Endothelial cell of umbilical vein (primary cell): ENCODE results near the gene PHACTR1. TPM values are rescaled to one million over a fixed set of nuclear protein-coding genes. Genes with fewer than 3 reads are reported as not detected.

ENCODE experiments used
- BruUV-seq: library from RNA; stranded (reverse); fragments of 400-500 nt; replicated peaks from 2 replicates; lab custom pipeline; 2021; lab: Mats Ljungman, UMichigan
- CTCF ChIA-PET: fragments of 300-600, 350-600 bp; sonication (Branson Sonifier 250); formaldehyde crosslinking; loops from one replicate; lab custom pipeline; 2021; ENCODE audit warnings: antibody characterized with exemption, inconsistent platforms; lab: Charles Lee
- POLR2A ChIA-PET: fragments of 300-600, 350-600 bp; sonication (Branson Sonifier 250); formaldehyde crosslinking; loops from one replicate; lab custom pipeline; 2021; ENCODE audit warnings: antibody characterized with exemption, inconsistent platforms; lab: Charles Lee
- DNase-seq: peaks from one replicate; pipeline ENCODE4 v3.0.0-alpha.2; 2011; ENCODE audit warnings: low read depth, low spot score
- FAIRE-seq: peaks from 2 replicates; lab custom pipeline; 2011; peaks lifted over from hg19 to GRCh38; lab: Jason Lieb, UNC
- H2AFZ ChIP-seq: 2 replicates; pipeline ENCODE4 v1.6.0; 2012; ENCODE audit warnings: low read depth, low read length, control low read depth, inconsistent platforms
- H3K27ac ChIP-seq: 2 replicates; pipeline ENCODE4 v1.5.1; 2011; ENCODE audit warnings: low read depth, mild to moderate bottlenecking, control low read depth, low read length, moderate library complexity; ENCODE audit not compliant: insufficient read depth
- H3K27me3 ChIP-seq, 2 experiments: 2 replicates each; pipeline versions ENCODE4 v1.6.0 to v1.6.1; 2011; ENCODE audit warnings: low read length in 2 of 2, mixed read lengths in 1 of 2; ENCODE audit not compliant: control insufficient read depth in 2 of 2, insufficient read depth in 2 of 2
- H3K36me3 ChIP-seq, 2 experiments: 2 replicates in 1 of 2; 3 replicates in 1 of 2; pipeline ENCODE4 v1.5.1; 2011; ENCODE audit warnings: low read length in 2 of 2, mild to moderate bottlenecking in 1 of 2, moderate library complexity in 1 of 2; ENCODE audit not compliant: control insufficient read depth in 2 of 2, insufficient read depth in 2 of 2; ENCODE audit errors: extremely low read depth in 1 of 2
- H3K4me1 ChIP-seq: 3 replicates; pipeline ENCODE4 v1.5.1; 2011; ENCODE audit warnings: mild to moderate bottlenecking, low read length; ENCODE audit not compliant: control insufficient read depth, insufficient read depth; ENCODE audit errors: extremely low read depth
- H3K4me2 ChIP-seq: 2 replicates; pipeline ENCODE4 v1.6.1; 2011; ENCODE audit warnings: low read length, control low read depth, mixed read lengths; ENCODE audit not compliant: insufficient read depth
- H3K4me3 ChIP-seq, 3 experiments: fragments of 200-600 bp in 1 of 3; sonication (generic), shearing (Covaris generic) in 1 of 3; replicated peaks in 1 of 3; 2 replicates each; pipeline ENCODE4 v1.5.1; 2011 to 2016; ENCODE audit warnings: control low read depth in 3 of 3, low read length in 3 of 3, mild to moderate bottlenecking in 2 of 3, inconsistent platforms in 1 of 3, low read depth in 1 of 3, moderate library complexity in 1 of 3; ENCODE audit not compliant: insufficient read depth in 1 of 3
- H3K79me2 ChIP-seq: 2 replicates; pipeline ENCODE4 v1.6.0; 2012; ENCODE audit warnings: low read length, inconsistent platforms; ENCODE audit not compliant: control insufficient read depth, insufficient read depth
- H3K9ac ChIP-seq: replicated peaks from 2 replicates; pipeline ENCODE3; 2011; ENCODE audit warnings: low read length, control low read depth; ENCODE audit not compliant: insufficient read depth; ENCODE audit errors: extremely low read depth
- H3K9me1 ChIP-seq: replicated peaks from 3 replicates; pipeline ENCODE4 v1.6.0; 2011; ENCODE audit warnings: mild to moderate bottlenecking, low read length; ENCODE audit not compliant: control insufficient read depth, insufficient read depth; ENCODE audit errors: extremely low read depth
- H3K9me3 ChIP-seq: replicated peaks from 2 replicates; pipeline ENCODE4 v1.5.1; 2012; ENCODE audit warnings: low read length, inconsistent platforms; ENCODE audit not compliant: control insufficient read depth, insufficient read depth
- H4K20me1 ChIP-seq: replicated peaks from 2 replicates; pipeline ENCODE3; 2011; ENCODE audit warnings: mild to moderate bottlenecking, low read length; ENCODE audit not compliant: control insufficient read depth, insufficient read depth; ENCODE audit errors: extremely low read depth
- CTCF ChIP-seq, 2 donors: IDR thresholded peaks; 1 replicate in 1 of 2; 2 replicates in 1 of 2; pipeline ENCODE4 v1.5.1; 2011; ENCODE audit warnings: low read length in 2 of 2, mild to moderate bottlenecking in 2 of 2, moderate library complexity in 2 of 2, control low read depth in 1 of 2, inconsistent platforms in 1 of 2, low read depth in 1 of 2; ENCODE audit not compliant: insufficient read depth in 1 of 2; ENCODE audit errors: extremely low read depth in 1 of 2
- EZH2 ChIP-seq: IDR thresholded peaks from 2 replicates; pipeline ENCODE4 v1.6.1; 2012; ENCODE audit warnings: borderline replicate concordance, low read depth, mild to moderate bottlenecking, moderate library complexity, low read length, inconsistent platforms; ENCODE audit not compliant: severe bottlenecking
- FOS ChIP-seq: IDR thresholded peaks from 2 replicates; pipeline ENCODE4 v1.6.1; 2011; ENCODE audit warnings: mild to moderate bottlenecking, low read length, moderate library complexity, borderline replicate concordance; ENCODE audit not compliant: insufficient read depth
- GATA2 ChIP-seq: IDR thresholded peaks from 2 replicates; pipeline ENCODE4 v1.7.0; 2011; ENCODE audit warnings: low read depth, mild to moderate bottlenecking, moderate library complexity, mixed read lengths, low read length; ENCODE audit not compliant: insufficient read length, insufficient read depth
- JUN ChIP-seq: IDR thresholded peaks from 2 replicates; pipeline ENCODE4 v1.6.1; 2011; ENCODE audit warnings: borderline replicate concordance, low read depth; ENCODE audit not compliant: insufficient read length, insufficient read depth
- MAX ChIP-seq: IDR thresholded peaks from 2 replicates; pipeline ENCODE4 v1.6.1; 2011; ENCODE audit not compliant: insufficient read depth, insufficient read length
- MYC ChIP-seq: IDR thresholded peaks from one replicate; pipeline ENCODE4 v1.6.1; 2011; ENCODE audit warnings: mild to moderate bottlenecking, low read depth, low read length
- POLR2A ChIP-seq: IDR thresholded peaks from 2 replicates; pipeline ENCODE4 v1.6.1; 2012; ENCODE audit warnings: low read depth, mild to moderate bottlenecking, control low read depth, low read length
- POLR2AphosphoS5 ChIP-seq: IDR thresholded peaks from 2 replicates; pipeline ENCODE4 v1.6.1; 2012; ENCODE audit warnings: low read depth, mild to moderate bottlenecking, control low read depth, low read length, moderate library complexity; ENCODE audit not compliant: insufficient read depth
- dilution Hi-C: fragments of 300-500 bp; cut with MboI; formaldehyde crosslinking; loops from one replicate; pipeline ENCODE4 v1.15.0; 2019; ENCODE audit warnings: low sequenced_read_pairs; ENCODE audit not compliant: extremely low pct_ligation_motif_present
- intact Hi-C: fragments of 100-400 bp; cut with micrococcal nuclease; formaldehyde crosslinking; loops from one replicate; pipeline ENCODE4 v1.10.0; 2022
- polyA plus RNA-seq, 4 experiments: library from polyadenylated mRNA; depleted of rRNA in 3 of 4; stranded (reverse) in 3 of 4; unstranded in 1 of 4; fragments of >200 nt; gene quantifications; 2 replicates each; pipeline versions ENCODE4 v1.2.1 to v1.2.3, GENCODE V29; 2011 to 2012; ENCODE audit warnings: missing spikeins in 1 of 4
- total RNA-seq: library from RNA; stranded (reverse); gene quantifications from 2 replicates; pipeline ENCODE4 v1.2.3, GENCODE V29; 2021

PHACTR1 gene
- total and polyA plus RNA-seq, 2 donors (not counting 3 experiments of a cell fraction or from before 2014, with no cell fraction given) = 2.4 to 23.2 TPM

- Histone ChIP-seq H3K4me1 (no peaks in the 10 kb centered on the region), H2AFZ (no peak overlapping the region), H3K27ac (no peak overlapping the region), H3K79me2 (no peaks in the 10 kb centered on the region), H3K4me3 (no peak overlapping the region), H3K9ac (no peak overlapping the region), H3K27me3 (no peaks in the 10 kb centered on the region), H3K9me3 (no peaks in the 10 kb centered on the region), H3K4me2 (no peak overlapping the region), H4K20me1 (no peaks in the 10 kb centered on the region), H3K36me3 (no peaks in the 10 kb centered on the region), H3K9me1 (no peaks in the 10 kb centered on the region)
- dilution Hi-C loops (no loop called here), intact Hi-C loops (no loop called here)
- CTCF ChIA-PET = no interaction called here
- TF ChIP-seq GATA2 = no peak
- TF ChIP-seq POLR2A = no peak
- no peak for TF ChIP-seq EZH2
- TF ChIP-seq CTCF (IDR thresholded peaks at IDR 0.05; ENCODE audit: extremely low read depth in 1 of 2, insufficient read depth in 1 of 2, low read depth in 1 of 2, low read length in 2 of 2) = no peak
- no peak for TF ChIP-seq POLR2AphosphoS5
- no peak for TF ChIP-seq FOS
- TF ChIP-seq MYC = no peak
- TF ChIP-seq JUN = no peak
- no peak for TF ChIP-seq MAX
- no peak for DNase-seq
- no peak for FAIRE-seq
- no TSS peak for BruUV-seq
- POLR2A ChIA-PET = no interaction called here
These were observed 125.1 kb downstream of the PHACTR1 start for GRCh38 chr6:12841619-12842018.
